Measurements from ENCODE around the gene TCERG1. TPM values are rescaled to one million over a fixed set of nuclear protein-coding genes. Genes with fewer than 3 reads are reported as not detected.

Gene TCERG1
- total and polyA plus RNA-seq, 9 of the 15 experiments (the other 6 are each of a cell fraction or from before 2014, with no cell fraction given) = 50.3 to 148 (median 119) TPM

DNA sequence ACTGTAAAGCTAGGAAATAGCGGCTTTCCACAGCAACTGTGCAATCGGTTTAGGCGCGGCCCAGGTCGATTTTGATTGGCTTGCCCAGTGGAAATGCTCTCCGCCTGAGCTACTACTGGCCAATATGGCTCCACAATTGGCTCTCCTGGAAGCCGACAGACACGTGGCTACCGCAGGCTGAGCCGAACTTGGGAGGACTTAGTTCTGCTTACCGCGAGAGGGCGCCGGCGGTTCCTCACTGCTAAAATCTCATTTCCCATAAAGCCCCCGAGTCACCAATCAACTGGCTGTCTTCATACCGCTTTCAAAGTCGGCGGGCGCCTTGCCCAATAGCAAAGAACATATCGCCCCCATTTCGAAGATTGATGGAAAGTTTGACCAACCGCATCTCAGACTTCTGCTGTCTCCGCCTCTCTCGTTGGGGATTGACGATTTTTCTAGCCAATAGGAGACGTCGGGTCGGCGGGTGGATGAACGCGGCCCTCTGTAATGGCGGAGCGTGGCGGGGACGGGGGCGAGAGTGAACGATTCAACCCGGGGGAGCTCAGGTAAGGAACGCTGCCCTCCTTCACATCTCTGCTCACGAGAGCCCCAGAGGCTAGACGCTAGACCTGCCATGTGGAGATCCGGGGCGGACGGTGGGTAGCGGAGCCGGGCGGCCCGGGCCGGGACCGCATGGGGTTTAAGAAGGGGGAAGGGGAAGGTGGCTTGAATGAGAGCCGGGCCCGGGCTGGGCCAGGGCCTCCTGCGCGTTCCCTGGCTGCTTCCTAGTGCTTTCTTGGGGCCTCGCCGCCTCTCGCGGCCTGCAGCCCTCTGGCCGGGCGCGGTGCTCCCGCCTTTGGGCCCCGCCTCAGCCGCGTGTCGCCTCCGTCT, at the start of gene TCERG1 (continued):
- TF ChIP-seq, protein P1, sequence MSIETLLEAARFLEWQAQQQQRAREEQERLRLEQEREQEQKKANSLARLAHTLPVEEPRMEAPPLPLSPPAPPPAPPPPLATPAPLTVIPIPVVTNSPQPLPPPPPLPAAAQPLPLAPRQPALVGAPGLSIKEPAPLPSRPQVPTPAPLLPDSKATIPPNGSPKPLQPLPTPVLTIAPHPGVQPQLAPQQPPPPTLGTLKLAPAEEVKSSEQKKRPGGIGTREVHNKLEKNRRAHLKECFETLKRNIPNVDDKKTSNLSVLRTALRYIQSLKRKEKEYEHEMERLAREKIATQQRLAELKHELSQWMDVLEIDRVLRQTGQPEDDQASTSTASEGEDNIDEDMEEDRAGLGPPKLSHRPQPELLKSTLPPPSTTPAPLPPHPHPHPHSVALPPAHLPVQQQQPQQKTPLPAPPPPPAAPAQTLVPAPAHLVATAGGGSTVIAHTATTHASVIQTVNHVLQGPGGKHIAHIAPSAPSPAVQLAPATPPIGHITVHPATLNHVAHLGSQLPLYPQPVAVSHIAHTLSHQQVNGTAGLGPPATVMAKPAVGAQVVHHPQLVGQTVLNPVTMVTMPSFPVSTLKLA (conservative IDR thresholded peaks at IDR 0.05) = peak; percentile 88 to 90
- TF ChIP-seq TCFL5 (CRISPR knock-in tag; conservative IDR thresholded peaks at IDR 0.05) (no peak), RUNX1 (IDR thresholded peaks at IDR 0.05; ENCODE audit: low read depth) (no peak), SIN3B (IDR thresholded peaks at IDR 0.05; ENCODE audit: low read depth) (peak; percentile 92), MCM5 (IDR thresholded peaks at IDR 0.05; ENCODE audit: low read depth) (no peak), ZNF696 (CRISPR knock-in tag; conservative IDR thresholded peaks at IDR 0.05) (no peak), GTF2F1 (IDR thresholded peaks at IDR 0.05; ENCODE audit: low read depth, low read length) (peak; percentile 46; the same call in 1 of the 2 replicates), ZNF436 (CRISPR knock-in tag; IDR thresholded peaks at IDR 0.05) (no peak), COPS2 (conservative IDR thresholded peaks at IDR 0.05) (no peak), ZKSCAN8 (CRISPR knock-in tag; IDR thresholded peaks at IDR 0.05) (peak; percentile 82), ZZZ3 (IDR thresholded peaks at IDR 0.05) (peak; percentile 62; the same call in 1 of the 2 replicates), RHOXF2B (CRISPR knock-in tag; conservative IDR thresholded peaks at IDR 0.05) (no peak), NCOA6 (IDR thresholded peaks at IDR 0.05) (no peak)
- TF ChIP-seq, protein P2, sequence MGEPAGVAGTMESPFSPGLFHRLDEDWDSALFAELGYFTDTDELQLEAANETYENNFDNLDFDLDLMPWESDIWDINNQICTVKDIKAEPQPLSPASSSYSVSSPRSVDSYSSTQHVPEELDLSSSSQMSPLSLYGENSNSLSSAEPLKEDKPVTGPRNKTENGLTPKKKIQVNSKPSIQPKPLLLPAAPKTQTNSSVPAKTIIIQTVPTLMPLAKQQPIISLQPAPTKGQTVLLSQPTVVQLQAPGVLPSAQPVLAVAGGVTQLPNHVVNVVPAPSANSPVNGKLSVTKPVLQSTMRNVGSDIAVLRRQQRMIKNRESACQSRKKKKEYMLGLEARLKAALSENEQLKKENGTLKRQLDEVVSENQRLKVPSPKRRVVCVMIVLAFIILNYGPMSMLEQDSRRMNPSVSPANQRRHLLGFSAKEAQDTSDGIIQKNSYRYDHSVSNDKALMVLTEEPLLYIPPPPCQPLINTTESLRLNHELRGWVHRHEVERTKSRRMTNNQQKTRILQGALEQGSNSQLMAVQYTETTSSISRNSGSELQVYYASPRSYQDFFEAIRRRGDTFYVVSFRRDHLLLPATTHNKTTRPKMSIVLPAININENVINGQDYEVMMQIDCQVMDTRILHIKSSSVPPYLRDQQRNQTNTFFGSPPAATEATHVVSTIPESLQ (CRISPR knock-in tag; IDR thresholded peaks at IDR 0.05) = peak; percentile 53; the same call in 1 of the 2 replicates
- TF ChIP-seq, protein P3, sequence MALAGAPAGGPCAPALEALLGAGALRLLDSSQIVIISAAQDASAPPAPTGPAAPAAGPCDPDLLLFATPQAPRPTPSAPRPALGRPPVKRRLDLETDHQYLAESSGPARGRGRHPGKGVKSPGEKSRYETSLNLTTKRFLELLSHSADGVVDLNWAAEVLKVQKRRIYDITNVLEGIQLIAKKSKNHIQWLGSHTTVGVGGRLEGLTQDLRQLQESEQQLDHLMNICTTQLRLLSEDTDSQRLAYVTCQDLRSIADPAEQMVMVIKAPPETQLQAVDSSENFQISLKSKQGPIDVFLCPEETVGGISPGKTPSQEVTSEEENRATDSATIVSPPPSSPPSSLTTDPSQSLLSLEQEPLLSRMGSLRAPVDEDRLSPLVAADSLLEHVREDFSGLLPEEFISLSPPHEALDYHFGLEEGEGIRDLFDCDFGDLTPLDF (CRISPR knock-in tag; IDR thresholded peaks at IDR 0.05) = peak; percentile 42
- TF ChIP-seq, protein P4, sequence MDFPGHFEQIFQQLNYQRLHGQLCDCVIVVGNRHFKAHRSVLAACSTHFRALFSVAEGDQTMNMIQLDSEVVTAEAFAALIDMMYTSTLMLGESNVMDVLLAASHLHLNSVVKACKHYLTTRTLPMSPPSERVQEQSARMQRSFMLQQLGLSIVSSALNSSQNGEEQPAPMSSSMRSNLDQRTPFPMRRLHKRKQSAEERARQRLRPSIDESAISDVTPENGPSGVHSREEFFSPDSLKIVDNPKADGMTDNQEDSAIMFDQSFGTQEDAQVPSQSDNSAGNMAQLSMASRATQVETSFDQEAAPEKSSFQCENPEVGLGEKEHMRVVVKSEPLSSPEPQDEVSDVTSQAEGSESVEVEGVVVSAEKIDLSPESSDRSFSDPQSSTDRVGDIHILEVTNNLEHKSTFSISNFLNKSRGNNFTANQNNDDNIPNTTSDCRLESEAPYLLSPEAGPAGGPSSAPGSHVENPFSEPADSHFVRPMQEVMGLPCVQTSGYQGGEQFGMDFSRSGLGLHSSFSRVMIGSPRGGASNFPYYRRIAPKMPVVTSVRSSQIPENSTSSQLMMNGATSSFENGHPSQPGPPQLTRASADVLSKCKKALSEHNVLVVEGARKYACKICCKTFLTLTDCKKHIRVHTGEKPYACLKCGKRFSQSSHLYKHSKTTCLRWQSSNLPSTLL (IDR thresholded peaks at IDR 0.05) = no peak
- TF ChIP-seq, protein P5, sequence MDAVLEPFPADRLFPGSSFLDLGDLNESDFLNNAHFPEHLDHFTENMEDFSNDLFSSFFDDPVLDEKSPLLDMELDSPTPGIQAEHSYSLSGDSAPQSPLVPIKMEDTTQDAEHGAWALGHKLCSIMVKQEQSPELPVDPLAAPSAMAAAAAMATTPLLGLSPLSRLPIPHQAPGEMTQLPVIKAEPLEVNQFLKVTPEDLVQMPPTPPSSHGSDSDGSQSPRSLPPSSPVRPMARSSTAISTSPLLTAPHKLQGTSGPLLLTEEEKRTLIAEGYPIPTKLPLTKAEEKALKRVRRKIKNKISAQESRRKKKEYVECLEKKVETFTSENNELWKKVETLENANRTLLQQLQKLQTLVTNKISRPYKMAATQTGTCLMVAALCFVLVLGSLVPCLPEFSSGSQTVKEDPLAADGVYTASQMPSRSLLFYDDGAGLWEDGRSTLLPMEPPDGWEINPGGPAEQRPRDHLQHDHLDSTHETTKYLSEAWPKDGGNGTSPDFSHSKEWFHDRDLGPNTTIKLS (IDR thresholded peaks at IDR 0.05; ENCODE audit: borderline replicate concordance, low read depth) = peak; percentile 95
